H1 (cell line): ENCODE measurements around the gene FAM50B. TPM values are rescaled to one million over a fixed set of nuclear protein-coding genes. Genes with fewer than 3 reads are reported as not detected.

Experiments used
- CHD1 ChIP-seq: IDR thresholded peaks from 2 replicates; pipeline ENCODE4 v1.6.1; 2012; ENCODE audit warnings: low read depth, low read length, improper control_type of control experiment
- CREB1 ChIP-seq: IDR thresholded peaks from 2 replicates; pipeline ENCODE4 v1.6.1; 2012; ENCODE audit warnings: inconsistent platforms
- PHF8 ChIP-seq: fragments of 200-600 bp; sonication (generic); conservative IDR thresholded peaks from 2 replicates; pipeline ENCODE4 v1.7.1; 2012; ENCODE audit warnings: low read depth, mild to moderate bottlenecking, inconsistent platforms, low read length, moderate library complexity
- SIRT6 ChIP-seq: IDR thresholded peaks from one replicate; pipeline ENCODE4 v1.7.1; 2012; ENCODE audit warnings: low read length, inconsistent platforms
- polyA plus RNA-seq, 7 experiments: library from polyadenylated mRNA; depleted of rRNA in 3 of 7; stranded (reverse) in 5 of 7; unstranded in 2 of 7; fragments of >200 nt in 5 of 7; fragments of 200-250 nt in 2 of 7; gene quantifications; 1 replicate in 5 of 7; 2 replicates in 1 of 7; 4 replicates in 1 of 7; pipeline versions ENCODE4 v1.2.1 to v1.2.3, GENCODE V29; 2011 to 2013; ENCODE audit warnings: missing spikeins in 2 of 7, mixed read lengths in 2 of 7
- total RNA-seq: library from RNA; stranded (reverse); fragmentation: NEBNext Ultra II Directional; extraction: Animal tissue kit (Norgen Biotek cat#: 25700); gene quantifications from 2 replicates; pipeline ENCODE4 v1.2.1, GENCODE V29; 2021

Gene FAM50B
- total and polyA plus RNA-seq, 2 of the 8 experiments (the other 6 are each of a cell fraction or from before 2014, with no cell fraction given) = 3.1 to 3.2 TPM

- TF ChIP-seq CREB1 = no peak
- no peak for TF ChIP-seq PHF8
- TF ChIP-seq CHD1 = no peak
- no peak for TF ChIP-seq SIRT6
These were observed 33.7 kb downstream of the FAM50B start (continued) for GRCh38 chr6:3882866-3883265.
